ENCODE data around the gene THUMPD2.
"Not testable (repeated sequence)": the region's sequence is repeated elsewhere in the genome, so short reads cannot be mapped to it uniquely, and the experiment has no call there.

THUMPD2 gene

DNA sequence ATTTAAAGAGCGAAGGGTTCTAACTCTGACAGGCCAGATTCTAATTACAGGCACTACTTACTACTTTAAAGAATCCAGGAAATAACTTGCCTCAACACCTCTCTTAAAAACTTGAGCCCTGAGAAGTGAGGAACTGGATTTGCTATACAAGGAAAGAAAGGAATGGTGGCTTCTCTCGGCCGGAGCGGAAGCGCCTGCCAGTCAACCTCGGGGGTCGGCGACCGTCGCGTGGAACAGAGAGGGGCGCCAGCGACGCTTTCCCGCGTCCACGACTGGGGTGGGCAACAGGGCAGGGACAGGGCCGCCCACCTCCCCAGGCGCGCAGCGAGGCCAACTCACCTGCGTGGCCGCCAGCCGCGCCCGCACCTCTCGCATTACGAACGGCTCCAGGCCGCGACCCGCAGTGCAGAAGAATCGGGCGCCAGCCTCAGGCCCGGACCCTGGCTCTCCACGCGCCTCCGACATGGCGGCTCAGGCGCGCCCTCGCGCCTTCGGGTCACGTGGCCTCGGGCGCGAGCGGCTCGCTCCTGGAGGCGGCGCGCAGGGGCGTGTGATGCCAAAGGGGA lies at the start of gene THUMPD2:
TSS of gene THUMPD2 (minus strand) at position 484 of the 566 bp plus-strand sequence. CDS start at position 465, 19 bp downstream.
- no peak for DNase-seq

DNA sequence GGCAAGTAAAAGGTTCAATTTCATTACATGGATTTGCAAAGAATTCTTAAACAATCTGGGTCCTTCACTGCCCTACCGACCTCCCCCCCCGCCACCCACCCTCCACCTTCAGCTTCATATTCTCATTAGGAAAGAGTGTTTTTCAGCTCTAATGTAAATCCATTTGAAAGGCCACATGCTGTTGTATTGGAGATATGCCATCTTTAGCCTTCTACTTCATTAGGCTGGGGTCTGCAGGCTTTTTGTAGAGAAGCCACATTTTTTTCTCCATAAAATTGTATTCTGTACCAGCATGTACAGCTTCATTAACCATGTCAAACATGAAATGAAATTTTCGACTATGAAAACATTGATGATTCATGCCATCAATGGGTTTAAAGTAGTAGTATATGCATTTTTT lies 42.8 kb upstream of the THUMPD2 start:
- no peak for DNase-seq

DNA sequence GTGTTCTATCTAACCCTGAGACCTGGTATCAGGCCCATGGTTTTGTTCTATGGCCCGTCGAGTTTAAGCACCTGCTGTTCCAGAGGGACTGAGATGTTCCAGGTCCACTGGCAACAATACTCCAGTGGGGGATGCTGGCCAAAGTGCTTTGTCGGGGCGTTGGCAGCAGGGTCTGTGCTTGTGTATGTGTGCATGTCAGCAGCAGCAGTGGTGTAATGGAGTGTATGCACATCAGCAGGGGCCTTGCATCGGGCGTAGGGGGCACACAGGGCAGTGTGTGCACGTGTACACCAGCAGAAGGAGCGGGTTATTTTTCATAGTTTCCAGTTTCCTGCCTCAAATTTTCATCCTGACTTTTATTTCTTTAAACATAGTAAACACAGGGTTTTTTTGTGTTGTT lies 37.8 kb upstream of the THUMPD2 start:
- no peak for DNase-seq

DNA sequence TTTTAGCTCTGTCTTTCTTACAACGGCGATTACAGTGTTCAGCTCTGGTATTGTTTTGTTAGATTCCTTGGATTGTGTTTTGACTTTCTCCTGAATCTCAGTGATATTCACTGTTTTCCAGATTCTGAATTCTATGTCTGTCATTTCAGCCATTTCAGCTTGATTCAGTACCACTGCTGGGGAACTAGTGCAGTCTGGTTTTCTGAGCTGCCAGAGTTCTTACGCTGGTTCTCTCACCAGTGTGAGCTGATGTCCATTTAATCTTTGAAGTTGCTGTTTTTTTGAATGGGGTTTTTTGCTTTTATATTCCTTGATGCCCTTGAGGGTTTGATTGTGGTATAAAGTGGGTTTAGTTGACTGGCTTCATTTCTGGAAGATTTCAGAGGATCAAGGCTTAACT lies 37.4 kb upstream of the THUMPD2 start:
- DNase-seq, result no peak

DNA sequence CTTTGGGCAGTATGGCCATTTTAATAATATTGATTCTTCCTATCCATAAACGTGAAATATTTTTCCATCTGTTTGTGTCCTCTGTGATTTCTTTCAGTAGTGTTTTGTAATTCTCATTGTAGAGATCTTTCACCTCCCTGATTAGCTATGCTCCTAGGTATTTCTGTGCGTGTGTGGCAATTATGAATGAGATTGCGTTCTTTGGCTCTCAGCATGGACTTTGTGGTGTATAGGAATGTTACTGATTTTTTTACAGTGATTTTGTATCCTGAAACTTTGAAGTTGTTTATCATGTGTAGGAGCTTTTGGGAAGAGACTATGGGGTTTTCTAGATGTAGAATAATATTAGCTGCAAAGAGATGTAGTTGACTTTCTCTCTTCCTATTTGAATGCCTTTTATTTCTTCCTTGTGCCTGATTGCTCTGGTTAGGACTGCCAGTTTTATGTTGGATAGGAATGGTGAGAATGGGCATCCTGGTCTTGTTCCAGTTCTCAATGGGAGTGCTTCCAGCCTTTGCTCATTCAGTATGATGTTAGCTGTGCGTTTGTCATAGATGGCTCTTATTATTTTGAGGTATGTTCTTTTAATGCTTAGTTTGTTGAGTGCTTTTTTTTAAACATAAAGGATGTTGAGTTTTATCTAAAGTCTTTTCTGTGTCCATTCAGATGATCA lies 27.0 kb upstream of the THUMPD2 start:
- DNase-seq, result no peak

DNA sequence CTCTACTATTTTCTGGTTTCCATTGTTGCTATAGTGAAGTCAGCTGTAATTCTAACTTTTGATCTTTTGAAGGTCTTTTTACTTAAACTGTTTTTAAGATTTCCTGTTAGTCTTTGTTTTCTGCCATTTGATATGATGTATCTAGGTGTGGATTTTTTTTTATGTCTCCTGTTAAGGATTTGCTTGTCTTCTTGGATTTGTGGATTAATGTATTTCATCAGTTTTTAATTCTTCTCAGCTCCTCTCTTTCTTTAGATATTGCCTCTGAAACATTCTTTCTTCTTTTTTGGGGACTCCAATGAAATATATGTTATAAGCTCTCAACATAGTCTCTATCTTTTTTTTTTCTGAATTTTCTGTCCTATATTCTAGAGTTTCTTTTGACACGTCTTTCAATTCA lies 24.8 kb upstream of the THUMPD2 start:
- DNase-seq, result no peak

DNA sequence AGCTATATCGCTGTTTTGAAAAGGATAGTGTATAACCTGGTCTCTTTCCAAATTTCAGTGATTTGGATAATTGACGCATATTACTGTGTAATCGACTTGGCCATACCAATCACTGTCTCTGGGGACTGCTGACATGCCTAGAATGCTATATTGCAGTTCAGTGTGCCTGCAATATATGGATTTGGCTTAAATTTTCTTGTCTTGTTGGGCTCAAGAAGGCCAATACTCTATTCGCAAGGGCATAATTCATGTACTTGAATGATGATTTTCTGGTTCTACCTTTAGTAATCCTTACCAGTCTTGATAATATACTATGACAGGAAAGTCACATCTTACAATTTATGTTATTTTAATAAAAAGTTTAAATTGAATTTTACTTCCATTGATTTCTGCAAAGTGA lies 21.7 kb upstream of the THUMPD2 start:
- no peak for DNase-seq

- DNase-seq, result no peak
These were observed 17.1 kb upstream of the THUMPD2 start for GRCh38 chr2:39796134-39796533.

DNA sequence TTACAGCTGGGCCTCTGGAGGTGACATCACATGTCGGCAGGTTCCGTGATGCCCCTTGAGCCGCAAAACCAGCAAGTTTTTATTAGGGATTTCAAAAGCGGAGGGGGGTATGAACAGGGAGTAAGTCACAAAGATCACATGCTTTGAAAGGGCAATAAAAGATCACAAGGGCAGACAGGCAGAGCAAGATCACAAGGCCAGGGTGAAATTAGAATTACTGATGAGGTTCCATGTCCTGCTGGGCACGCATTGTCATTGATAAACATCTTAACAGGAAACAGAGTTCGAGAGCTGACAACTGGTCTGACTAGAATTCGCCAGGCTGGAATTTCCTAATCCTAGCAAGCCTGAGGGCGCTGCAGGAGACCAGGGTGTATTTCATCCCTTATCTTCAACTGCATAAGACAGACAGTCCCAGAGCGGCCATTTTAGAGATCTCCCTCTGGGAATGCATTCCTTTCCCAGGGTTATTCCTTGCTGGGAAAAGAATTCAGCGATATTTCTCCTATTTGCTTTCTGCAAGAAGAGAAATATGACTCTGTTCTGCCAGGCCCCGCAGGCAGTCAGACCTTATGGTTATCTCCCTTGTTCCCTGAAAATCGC lies 11.3 kb upstream of the THUMPD2 start:
- DNase-seq, result not testable (repeated sequence)

GRCh38 chr2:39787950-39788349 lies 8.9 kb upstream of the THUMPD2 start:
- DNase-seq, result no peak

DNA sequence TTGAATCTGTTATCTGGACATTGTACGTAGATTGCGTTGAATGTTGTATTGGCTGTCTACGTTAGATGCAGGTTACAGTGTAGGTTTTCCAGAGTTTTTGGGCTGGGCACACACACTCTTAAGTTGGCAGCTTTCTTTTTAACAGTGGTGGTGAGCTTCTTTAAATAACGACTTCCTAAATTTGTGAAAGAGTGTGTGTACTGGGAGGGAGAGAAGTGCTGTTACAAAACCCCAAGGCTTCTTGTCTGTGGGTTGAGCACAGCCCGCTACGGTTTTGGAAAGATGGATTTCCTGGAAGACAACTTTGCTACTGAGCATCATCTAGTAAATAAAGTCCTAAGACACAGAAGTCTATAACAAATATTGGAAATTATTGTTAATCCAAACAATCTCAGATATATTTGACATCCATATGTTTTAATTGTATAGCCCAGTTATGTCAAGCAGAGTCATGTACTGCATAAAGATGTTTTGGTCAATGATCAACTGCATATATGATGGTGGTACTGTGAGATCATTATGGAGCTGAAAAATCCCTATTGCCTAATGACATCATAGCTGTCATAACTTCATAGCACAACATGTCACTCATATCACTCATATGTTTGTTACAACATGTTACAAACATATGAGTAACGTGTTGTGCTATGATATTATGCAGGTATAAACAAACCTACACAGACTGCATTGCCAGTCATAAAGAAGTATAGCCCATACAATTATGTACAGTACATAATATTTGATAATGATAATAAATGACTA lies 7.9 kb upstream of the THUMPD2 start:
- no peak for DNase-seq

GRCh38 chr2:39782591-39782990 lies 3.5 kb upstream of the THUMPD2 start:
- no peak for DNase-seq

DNA sequence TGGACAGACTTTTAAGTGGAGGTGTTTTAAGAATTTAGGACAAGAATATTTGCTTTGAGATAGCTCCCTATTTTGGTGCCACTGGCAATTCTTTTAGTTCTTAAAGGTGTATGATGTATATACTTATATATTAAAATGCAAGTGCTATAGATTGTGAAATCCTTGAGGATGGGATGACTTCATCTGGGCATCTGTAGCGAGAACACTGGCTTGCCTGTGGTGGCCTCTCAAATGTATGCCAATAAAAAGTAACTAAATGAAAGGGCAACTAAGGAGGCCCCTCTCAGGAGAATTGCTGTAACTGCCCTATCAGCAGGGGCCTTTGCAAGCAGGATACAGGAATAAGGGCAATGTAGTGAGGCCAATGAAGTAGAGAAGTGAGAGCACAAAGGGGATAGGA lies 2.6 kb upstream of the THUMPD2 start:
- no peak for DNase-seq

- DNase-seq, result no peak
These were observed 2.0 kb upstream of the THUMPD2 start for GRCh38 chr2:39780825-39781600.

DNA sequence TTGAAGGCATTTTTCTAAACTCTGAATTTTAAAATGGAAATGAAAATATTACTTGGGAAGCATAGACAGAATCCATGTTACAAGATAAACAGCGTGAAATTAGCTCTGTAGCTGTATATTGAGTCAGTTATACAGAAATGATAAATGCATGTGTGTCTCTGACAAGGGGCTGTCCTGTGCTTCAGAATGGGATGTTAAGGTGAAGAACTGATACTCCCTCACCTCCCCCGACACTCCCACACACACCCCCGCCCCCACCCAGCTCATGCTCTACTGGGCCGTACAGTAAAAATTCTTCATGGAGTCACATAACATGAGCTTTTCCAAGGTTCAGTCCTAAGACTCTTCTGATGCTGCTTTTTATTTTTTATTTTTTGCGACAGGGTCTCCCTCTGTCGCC lies 869 bp upstream of the THUMPD2 start:
- DNase-seq, result no peak

- DNase-seq, result no peak
These were observed 338 bp upstream of the THUMPD2 start for GRCh38 chr2:39779341-39779851.

- no peak for DNase-seq
These were observed 825 bp downstream of the THUMPD2 start for GRCh38 chr2:39778233-39778632.

- no peak for DNase-seq
These were observed 6.3 kb downstream of the THUMPD2 start for GRCh38 chr2:39772812-39773152.

DNA sequence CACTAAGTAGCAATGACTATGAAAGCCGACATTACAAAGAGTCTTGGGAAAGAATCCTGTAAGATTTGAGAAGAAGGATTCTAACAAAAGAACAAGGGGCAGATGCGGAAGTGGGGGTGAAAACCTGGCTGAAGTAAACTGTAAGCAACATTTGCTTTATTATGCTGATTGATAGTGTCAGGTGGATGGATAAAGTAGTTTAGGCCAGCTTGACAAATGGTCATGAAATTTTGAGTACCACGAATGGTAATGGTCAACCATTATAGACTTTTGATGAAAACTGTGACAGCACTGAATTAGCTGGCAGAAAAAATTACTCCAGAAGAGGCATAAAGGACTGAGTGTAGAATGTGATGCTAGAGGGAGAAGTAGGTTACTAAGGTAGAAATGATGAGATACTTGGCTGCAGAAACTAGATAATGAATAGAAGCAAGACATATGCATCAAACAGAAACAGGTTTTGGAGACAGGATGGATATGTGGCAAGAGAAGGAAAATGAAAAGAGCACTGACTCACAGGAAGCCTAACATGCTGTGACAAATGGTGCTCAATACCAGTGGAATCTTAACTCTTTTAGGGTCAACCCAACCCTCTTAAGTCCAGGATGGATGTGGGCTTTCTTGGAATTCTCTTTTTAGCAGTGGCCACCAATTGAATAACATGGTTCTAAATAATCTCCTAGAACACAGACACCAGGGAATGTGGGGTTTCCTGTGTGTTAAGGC lies 6.8 kb downstream of the THUMPD2 start:
- no peak for DNase-seq

- DNase-seq, result no peak
These were observed 16.6 kb downstream of the THUMPD2 start for GRCh38 chr2:39762448-39762847.

GRCh38 chr2:39757156-39757555 lies 21.9 kb downstream of the THUMPD2 start:
- no peak for DNase-seq

GRCh38 chr2:39755466-39755865 lies 23.6 kb downstream of the THUMPD2 start:
- no peak for DNase-seq

All from NCI-H2081 treated with DMSO at 0.1 percent for 48 hours (cell line).